ENCODE results near the gene CDH4. TPM values are rescaled to one million over a fixed set of nuclear protein-coding genes. Genes with fewer than 3 reads are reported as not detected.

Gene CDH4
- total and polyA plus RNA-seq, 2 of the 4 experiments (the other 2 are of a cell fraction) = 1.6 to 3.5 TPM

DNA sequence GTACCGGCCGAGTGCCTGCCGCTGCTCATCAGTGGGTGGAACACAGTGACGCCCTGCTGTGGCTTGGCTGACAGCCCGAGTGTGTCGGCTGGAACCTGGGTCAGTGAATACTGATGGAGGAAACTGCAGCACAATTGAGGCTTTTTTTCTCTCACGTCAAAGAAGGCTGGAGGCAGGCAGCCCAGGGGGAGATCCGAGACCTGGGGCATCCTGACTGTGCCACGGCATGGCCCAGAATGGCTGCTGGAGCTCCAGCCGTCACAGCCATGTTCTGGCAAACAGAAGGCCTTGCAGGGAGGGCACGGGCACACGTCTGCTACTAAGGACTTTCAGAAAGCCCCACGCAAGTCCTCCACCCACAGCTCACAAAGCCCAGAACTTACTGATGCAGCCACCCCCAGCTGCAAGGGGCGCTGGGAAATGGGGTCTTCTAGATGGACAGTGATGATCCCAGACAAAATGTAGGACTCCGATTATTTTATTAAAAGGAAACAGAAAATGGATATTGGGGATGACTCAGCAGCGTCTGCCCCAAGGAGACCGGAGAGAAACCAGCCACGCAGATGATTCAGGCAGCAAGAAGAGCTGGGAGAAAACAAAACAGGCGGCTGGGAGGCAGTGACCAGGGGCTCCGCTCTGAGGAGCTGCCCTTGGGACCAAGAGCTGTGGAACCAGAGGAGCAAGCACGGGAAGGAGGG, 673.6 kb downstream of the CDH4 start:
- H4K8ac ChIP-seq (ENCODE audit: low read depth in 2 of 2, low read length in 2 of 2) = no peak overlapping the region
- no peak overlapping the region for H4K5ac ChIP-seq (ENCODE audit: low read depth, low read length)
- intact Hi-C loops (cut with micrococcal nuclease) = no loop called here
- CTCF ChIA-PET = no interaction called here
- H2BK20ac ChIP-seq (ENCODE audit: low read depth, low read length) = no peak overlapping the region
- H3K4me3 ChIP-seq (ENCODE audit: insufficient read depth, low read depth, low read length) = no peak overlapping the region
- no peak overlapping the region for H3K9ac ChIP-seq (ENCODE audit: low read depth, low read length)
- H2AFZ ChIP-seq (replicated peaks; ENCODE audit: low read length, poor library complexity) = no peak overlapping the region
- no peak overlapping the region for H2AK9ac ChIP-seq (replicated peaks; ENCODE audit: low read depth, low read length, poor library complexity)
- in situ Hi-C loops (cut with MboI; ENCODE audit: low sequenced_read_pairs) = no loop called here
- 63% methylated on average over 15 of the region's 21 CpGs; no CpG with 5 or more reads in 1 of the 2 experiments for WGBS, 2 experiments (ENCODE audit: extremely low coverage in 2 of 2, insufficient read length in 1 of 2)
- no peaks in the 10 kb centered on the region for H3K27me3 ChIP-seq (ENCODE audit: control insufficient read depth, insufficient read depth, low read length)
- H2BK15ac ChIP-seq (ENCODE audit: low read depth, low read length) = no peak overlapping the region
- H3K14ac ChIP-seq (replicated peaks; ENCODE audit: low read depth, low read length) = no peak overlapping the region
- H3K4me2 ChIP-seq (ENCODE audit: low read depth, low read length) = no peak overlapping the region
- H2BK120ac ChIP-seq (ENCODE audit: low read depth, low read length) = no peak overlapping the region
- H3K23ac ChIP-seq (ENCODE audit: low read depth, low read length) = no peak overlapping the region
- no peaks in the 10 kb centered on the region; the same call in 1 of the 2 replicates for H3K9me3 ChIP-seq (ENCODE audit: control insufficient read depth, insufficient read depth, low read length)
- TF ChIP-seq CHD1 (IDR thresholded peaks at IDR 0.05; ENCODE audit: low read depth, low read length) (no peak), RAD21 (IDR thresholded peaks at IDR 0.05; ENCODE audit: low read length) (no peak), MAFK (IDR thresholded peaks at IDR 0.05; ENCODE audit: low read depth, low read length) (0 out of 2 replicates have a peak, but pooled peaks have one; percentile 13), FOS (IDR thresholded peaks at IDR 0.05; ENCODE audit: low read depth, low read length) (0 out of 2 replicates have a peak, but pooled peaks have one; percentile 14), NFE2L2 (IDR thresholded peaks at IDR 0.05; ENCODE audit: low read depth, low read length) (peak; percentile 66; the same call in 1 of the 2 replicates)
- no peak overlapping the region for H3K27ac ChIP-seq (ENCODE audit: insufficient read depth, low read length)
- H4K91ac ChIP-seq (ENCODE audit: insufficient read depth, low read depth, low read length) = no peak overlapping the region
- DNase-seq (peak; percentile 65), ATAC-seq (ENCODE audit: low read depth) (peak; percentile 68)
- H2BK5ac ChIP-seq (ENCODE audit: low read depth, low read length, poor library complexity, severe bottlenecking) = no peak overlapping the region
- POLR2A ChIA-PET (ENCODE audit: unreplicated experiment) = interaction anchor here (0.7 kb wide), 1 partner anchor 11 kb away, joined by 3 read pairs; no protein-coding TSS in a partner anchor
- H3K4me1 ChIP-seq (ENCODE audit: control insufficient read depth, insufficient read depth, low read length) = no peaks in the 10 kb centered on the region
- H2AK5ac ChIP-seq (ENCODE audit: low read depth, low read length) = no peak overlapping the region
- no peaks in the 10 kb centered on the region for H3K36me3 ChIP-seq (ENCODE audit: control insufficient read depth, insufficient read depth, low read length)
- H3K79me1 ChIP-seq (ENCODE audit: low read depth in 1 of 2, low read length in 2 of 2) = no peaks in the 10 kb centered on the region
- H3K9me1 ChIP-seq (ENCODE audit: insufficient read depth, low read length) = no peaks in the 10 kb centered on the region
- no peak overlapping the region for H3K4ac ChIP-seq (ENCODE audit: low read depth, low read length)
- no peaks in the 10 kb centered on the region for H4K20me1 ChIP-seq (ENCODE audit: insufficient read depth, low read length)
- no peak overlapping the region for H3K18ac ChIP-seq (ENCODE audit: low read depth, low read length)
- dilution Hi-C loops (cut with HindIII; ENCODE audit: low sequenced_read_pairs, unreplicated experiment) = no loop called here
- BruUV-seq (replicated peaks) = no TSS peak
- H3K56ac ChIP-seq (ENCODE audit: extremely low read depth, insufficient read depth, low read length) = no peak overlapping the region

Data from IMR-90 (cell line).